ENCODE results near the gene FOXO6.

DNA sequence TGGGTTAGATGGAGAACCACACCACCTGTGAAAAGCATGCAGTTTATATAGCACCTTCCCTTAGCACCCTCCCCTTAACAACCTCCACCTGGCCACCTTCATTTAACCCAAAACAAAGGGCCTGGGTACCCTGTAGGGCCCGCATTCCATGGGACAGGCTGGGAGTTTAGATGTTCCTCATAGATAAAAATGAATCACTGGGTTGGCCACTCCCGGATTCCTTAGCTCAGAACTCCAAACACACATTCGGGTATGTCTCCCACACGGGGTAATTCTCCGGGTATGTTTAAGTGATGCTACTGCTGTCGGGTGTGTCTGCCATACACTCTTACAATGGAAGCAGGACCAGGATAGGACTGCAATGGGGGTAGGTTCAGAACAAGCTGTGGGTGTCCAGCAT, 43.9 kb upstream of the FOXO6 start:
- TF ChIP-seq GATA3 (IDR thresholded peaks at IDR 0.05; ENCODE audit: low read depth, low read length) = no peak
- TF ChIP-seq GATA2 (IDR thresholded peaks at IDR 0.05; ENCODE audit: low read depth, low read length) = no peak

All from SH-SY5Y (cell line).